ENCODE data around the gene TTLL3.

DNA sequence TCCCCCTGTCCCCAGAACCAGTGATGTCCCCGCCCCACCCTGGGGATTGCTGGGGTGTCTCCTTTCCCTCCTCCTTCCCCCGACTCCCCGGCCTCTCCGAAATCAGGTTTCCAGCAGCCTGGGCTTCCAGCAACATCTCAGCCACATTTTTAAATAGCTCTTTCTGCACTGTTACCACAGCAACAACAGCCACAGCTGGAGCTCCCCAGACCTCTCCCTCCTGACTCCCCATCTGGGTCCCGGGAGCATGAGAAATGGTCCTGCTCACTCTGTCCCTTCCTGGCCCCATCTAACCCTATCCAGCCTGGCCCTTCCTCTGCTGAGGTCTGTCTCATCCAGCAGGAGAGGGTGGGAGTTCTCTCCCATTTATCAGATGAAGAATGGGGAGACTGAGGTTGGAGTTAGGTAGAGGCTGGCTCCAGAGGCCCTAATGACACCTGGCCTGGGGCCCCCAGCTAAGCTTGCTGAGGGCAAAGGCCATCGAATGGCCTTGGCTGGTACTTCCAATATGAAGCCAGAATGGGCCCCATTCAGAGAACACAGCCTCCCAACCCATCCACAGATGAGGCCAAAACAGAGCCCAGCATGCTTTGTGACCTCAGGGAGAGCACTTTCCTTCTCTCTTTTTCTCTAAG is 41.8 kb upstream of the TTLL3 start:
- TF ChIP-seq, protein P1, sequence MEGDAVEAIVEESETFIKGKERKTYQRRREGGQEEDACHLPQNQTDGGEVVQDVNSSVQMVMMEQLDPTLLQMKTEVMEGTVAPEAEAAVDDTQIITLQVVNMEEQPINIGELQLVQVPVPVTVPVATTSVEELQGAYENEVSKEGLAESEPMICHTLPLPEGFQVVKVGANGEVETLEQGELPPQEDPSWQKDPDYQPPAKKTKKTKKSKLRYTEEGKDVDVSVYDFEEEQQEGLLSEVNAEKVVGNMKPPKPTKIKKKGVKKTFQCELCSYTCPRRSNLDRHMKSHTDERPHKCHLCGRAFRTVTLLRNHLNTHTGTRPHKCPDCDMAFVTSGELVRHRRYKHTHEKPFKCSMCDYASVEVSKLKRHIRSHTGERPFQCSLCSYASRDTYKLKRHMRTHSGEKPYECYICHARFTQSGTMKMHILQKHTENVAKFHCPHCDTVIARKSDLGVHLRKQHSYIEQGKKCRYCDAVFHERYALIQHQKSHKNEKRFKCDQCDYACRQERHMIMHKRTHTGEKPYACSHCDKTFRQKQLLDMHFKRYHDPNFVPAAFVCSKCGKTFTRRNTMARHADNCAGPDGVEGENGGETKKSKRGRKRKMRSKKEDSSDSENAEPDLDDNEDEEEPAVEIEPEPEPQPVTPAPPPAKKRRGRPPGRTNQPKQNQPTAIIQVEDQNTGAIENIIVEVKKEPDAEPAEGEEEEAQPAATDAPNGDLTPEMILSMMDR (IDR thresholded peaks at IDR 0.05; ENCODE audit: control extremely low read depth in 1 of 3, insufficient read depth in 1 of 3, low read depth in 1 of 3, low read length in 3 of 3): no peak
- no peak for TF ChIP-seq TCF12 (IDR thresholded peaks at IDR 0.05; ENCODE audit: low read depth, low read length)
- TF ChIP-seq TBP (IDR thresholded peaks at IDR 0.05; ENCODE audit: low read depth, low read length): no peak
- no peak for TF ChIP-seq CREB1 (IDR thresholded peaks at IDR 0.05)
- no peak for TF ChIP-seq POLR2AphosphoS5 (IDR thresholded peaks at IDR 0.05; ENCODE audit: low read depth, low read length)
- TF ChIP-seq SIN3A (conservative IDR thresholded peaks at IDR 0.05 in 1 of 2, IDR thresholded peaks at IDR 0.05 in 1 of 2; ENCODE audit: low read depth in 1 of 2, low read length in 2 of 2): no peak
- no peak for TF ChIP-seq POLR2A (IDR thresholded peaks at IDR 0.05; ENCODE audit: control extremely low read depth in 1 of 2, low read depth in 2 of 2, low read length in 2 of 2)
- TF ChIP-seq SAP30 (IDR thresholded peaks at IDR 0.05; ENCODE audit: insufficient read depth, insufficient replicate concordance, low read length): no peak
- TF ChIP-seq EP300 (IDR thresholded peaks at IDR 0.05; ENCODE audit: borderline replicate concordance in 1 of 2, low read depth in 2 of 2, low read length in 2 of 2): no peak
- TF ChIP-seq EZH2 (IDR thresholded peaks at IDR 0.05; ENCODE audit: low read depth, low read length, severe bottlenecking): no peak
- no peak for TF ChIP-seq JUN (IDR thresholded peaks at IDR 0.05; ENCODE audit: low read depth, low read length)
- TF ChIP-seq RFX5 (IDR thresholded peaks at IDR 0.05; ENCODE audit: borderline replicate concordance, low read depth, low read length): no peak
- TF ChIP-seq GABPA (IDR thresholded peaks at IDR 0.05; ENCODE audit: borderline replicate concordance, insufficient read depth, low read length): no peak
- no peak for TF ChIP-seq FOSL1 (IDR thresholded peaks at IDR 0.05; ENCODE audit: insufficient read depth, low read depth, low read length)

Data from H1 (cell line).